Naive B cell (primary cell): Measurements from ENCODE around the gene PROCR. TPM values are rescaled to one million over a fixed set of nuclear protein-coding genes. Genes with fewer than 3 reads are reported as not detected.
"Not testable (repeated sequence)": the region's sequence is repeated elsewhere in the genome, so short reads cannot be mapped to it uniquely, and the experiment has no call there.

Experiments
- ATAC-seq, 2 donors: fragments of 150-1000 bp; cut with Tn5 transposase; 2 replicates each; pipeline ENCODE4 v1.10.0; 2021; ENCODE audit warnings: low read depth in 2 of 2, mild to moderate bottlenecking in 2 of 2, moderate library complexity in 2 of 2
- DNase-seq: peaks from one replicate; pipeline ENCODE4 v3.0.0; 2022
- H3K27ac Mint-ChIP-seq, 6 donors: one replicate each; pipeline ENCODE4 v1.8.0; 2020 to 2022; ENCODE audit warnings: mild to moderate bottlenecking in 6 of 6, mixed read lengths in 6 of 6, moderate library complexity in 5 of 6, inconsistent platforms in 2 of 6
- H3K27me3 Mint-ChIP-seq, 3 donors: one replicate each; pipeline ENCODE4 v1.8.0; 2021 to 2022; ENCODE audit warnings: mixed read lengths in 3 of 3, mild to moderate bottlenecking in 1 of 3
- H3K36me3 Mint-ChIP-seq, 2 donors: one replicate each; pipeline ENCODE4 v1.8.0; 2020 to 2022; ENCODE audit warnings: mixed read lengths in 2 of 2, inconsistent platforms in 1 of 2, mild to moderate bottlenecking in 1 of 2
- H3K4me1 Mint-ChIP-seq, 3 donors: one replicate each; pipeline ENCODE4 v1.8.0; 2020 to 2022; ENCODE audit warnings: mixed read lengths in 3 of 3, inconsistent platforms in 1 of 3, mild to moderate bottlenecking in 1 of 3, moderate library complexity in 1 of 3
- H3K4me3 Mint-ChIP-seq, 8 donors: one replicate each; pipeline ENCODE4 v1.8.0; 2020 to 2022; ENCODE audit warnings: mild to moderate bottlenecking in 8 of 8, mixed read lengths in 8 of 8, moderate library complexity in 8 of 8, inconsistent platforms in 2 of 8
- H3K9me3 Mint-ChIP-seq, 7 donors: one replicate each; pipeline ENCODE4 v1.8.0; 2020 to 2022; ENCODE audit warnings: mixed read lengths in 7 of 7, mild to moderate bottlenecking in 5 of 7, inconsistent platforms in 2 of 7, moderate library complexity in 1 of 7
- polyA plus RNA-seq, 6 donors: library from polyadenylated mRNA; unstranded; fragments of 300-500 nt; fragmentation: Illumina TruSeq; gene quantifications; one replicate each; pipeline ENCODE4 v1.2.3, GENCODE V29; 2021; ENCODE audit warnings: low read depth in 6 of 6

The PROCR gene
- polyA plus RNA-seq, 6 donors from 2014 or later, result not detected

- Mint-ChIP-seq H3K27ac (no peak overlapping the region), H3K4me3 (no peak overlapping the region), H3K4me1 (no peaks in the 10 kb centered on the region), H3K9me3 (peaks cover 0 to 20% (median 12%) of the 10 kb centered on the region in 7 donors), H3K36me3 (peaks cover 28 to 39% of the 10 kb centered on the region in 2 donors), H3K27me3 (no peaks in the 10 kb centered on the region)
- DNase-seq (no peak), ATAC-seq (no peak)
Measured at GRCh38 chr20:35191419-35192117, 19.7 kb downstream of the PROCR start.

- H3K9me3 Mint-ChIP-seq, result peaks cover 0 to 27% (median 18%) of the 10 kb centered on the region in 7 donors
- ATAC-seq (no peak), DNase-seq (no peak)
- H3K36me3 Mint-ChIP-seq, result peaks cover 34 to 39% of the 10 kb centered on the region in 2 donors
- no peaks in the 10 kb centered on the region for H3K4me1 Mint-ChIP-seq
- no peaks in the 10 kb centered on the region for H3K27me3 Mint-ChIP-seq
- H3K4me3 Mint-ChIP-seq, result no peak overlapping the region
- H3K27ac Mint-ChIP-seq, result no peak overlapping the region
Measured at GRCh38 chr20:35192118-35192872, 20.4 kb downstream of the PROCR start.

- DNase-seq, H3K27me3 Mint-ChIP-seq, H3K27ac Mint-ChIP-seq, H3K4me1 Mint-ChIP-seq, ATAC-seq, H3K4me3 Mint-ChIP-seq: not testable (repeated sequence)
- Mint-ChIP-seq H3K9me3 (peaks cover 0 to 29% (median 19%) of the 10 kb centered on the region in 7 donors), H3K36me3 (peaks cover 34 to 39% of the 10 kb centered on the region in 2 donors)
Measured at GRCh38 chr20:35193031-35193791, 21.3 kb downstream of the PROCR start.

- H3K9me3 Mint-ChIP-seq, result peaks cover 0 to 30% (median 24%) of the 10 kb centered on the region in 7 donors
- no peaks in the 10 kb centered on the region for H3K4me1 Mint-ChIP-seq
- H3K27me3 Mint-ChIP-seq, result no peaks in the 10 kb centered on the region
- ATAC-seq (no peak), DNase-seq (no peak)
- H3K36me3 Mint-ChIP-seq, result peaks cover 18 to 28% of the 10 kb centered on the region in 2 donors
- H3K27ac Mint-ChIP-seq, result no peak overlapping the region
- no peak overlapping the region for H3K4me3 Mint-ChIP-seq
Measured at GRCh38 chr20:35196313-35196712, 24.4 kb downstream of the PROCR start.

GRCh38 chr20:35199740-35200139, 27.9 kb downstream of the PROCR start:
- H3K4me1 Mint-ChIP-seq, result no peaks in the 10 kb centered on the region
- H3K36me3 Mint-ChIP-seq, result peaks cover under 1 to 22% of the 10 kb centered on the region in 2 donors
- ATAC-seq (no peak), DNase-seq (no peak)
- H3K27ac Mint-ChIP-seq, result no peak overlapping the region
- H3K9me3 Mint-ChIP-seq, result peaks cover 0 to 26% (median 22%) of the 10 kb centered on the region in 7 donors
- no peaks in the 10 kb centered on the region for H3K27me3 Mint-ChIP-seq
- no peak overlapping the region for H3K4me3 Mint-ChIP-seq

GRCh38 chr20:35200267-35200666, 28.4 kb downstream of the PROCR start:
- ATAC-seq (no peak), DNase-seq (no peak)
- Mint-ChIP-seq H3K27ac (no peak overlapping the region), H3K9me3 (peaks cover 0 to 24% (median 19%) of the 10 kb centered on the region in 7 donors), H3K36me3 (peaks cover 0 to 18% of the 10 kb centered on the region in 2 donors), H3K27me3 (no peaks in the 10 kb centered on the region), H3K4me1 (no peaks in the 10 kb centered on the region), H3K4me3 (no peak overlapping the region)

- not testable (repeated sequence) for DNase-seq, ATAC-seq, H3K4me3 Mint-ChIP-seq, H3K27ac Mint-ChIP-seq, H3K4me1 Mint-ChIP-seq, H3K27me3 Mint-ChIP-seq
- Mint-ChIP-seq H3K9me3 (peaks cover 0 to 21% (median 14%) of the 10 kb centered on the region in 7 donors), H3K36me3 (peaks cover 0 to 16% of the 10 kb centered on the region in 2 donors)
Measured at GRCh38 chr20:35201467-35201866, 29.6 kb downstream of the PROCR start.

- no peak for DNase-seq
- Mint-ChIP-seq H3K4me3 (no peak overlapping the region), H3K36me3 (no peaks in the 10 kb centered on the region), H3K27ac (peak overlapping the region in 1 of 6 donors; percentile 12), H3K27me3 (no peaks in the 10 kb centered on the region), H3K9me3 (no peaks in the 10 kb centered on the region), H3K4me1 (no peaks in the 10 kb centered on the region)
- ATAC-seq, result no peak
Measured at GRCh38 chr20:35206802-35207201, 34.9 kb downstream of the PROCR start.

- H3K36me3 Mint-ChIP-seq, result no peaks in the 10 kb centered on the region
- no peaks in the 10 kb centered on the region for H3K4me1 Mint-ChIP-seq
- no peak overlapping the region for H3K4me3 Mint-ChIP-seq
- DNase-seq (peak; percentile 67), ATAC-seq (peak; percentile 78 to 91)
- no peaks in the 10 kb centered on the region for H3K9me3 Mint-ChIP-seq
- H3K27me3 Mint-ChIP-seq, result no peaks in the 10 kb centered on the region
- H3K27ac Mint-ChIP-seq, result no peak overlapping the region
Measured at GRCh38 chr20:35207950-35208611, 36.2 kb downstream of the PROCR start.

GRCh38 chr20:35215066-35215956, 43.4 kb downstream of the PROCR start:
- Mint-ChIP-seq H3K36me3 (peaks cover 10 to 16% of the 10 kb centered on the region in 2 donors), H3K27me3 (no peaks in the 10 kb centered on the region), H3K4me3 (no peak overlapping the region), H3K4me1 (no peaks in the 10 kb centered on the region), H3K27ac (no peak overlapping the region), H3K9me3 (no peaks in the 10 kb centered on the region)
- DNase-seq, result no peak
- no peak for ATAC-seq

- Mint-ChIP-seq H3K4me3 (no peak overlapping the region), H3K4me1 (no peaks in the 10 kb centered on the region), H3K9me3 (no peaks in the 10 kb centered on the region), H3K27me3 (no peaks in the 10 kb centered on the region), H3K36me3 (peaks cover 10 to 16% of the 10 kb centered on the region in 2 donors), H3K27ac (peak overlapping the region in 1 of 6 donors; percentile 67)
- no peak for DNase-seq
- ATAC-seq, result no peak
Measured at GRCh38 chr20:35216541-35216940, 44.7 kb downstream of the PROCR start.

GRCh38 chr20:35223941-35224340, 52.1 kb downstream of the PROCR start:
- Mint-ChIP-seq H3K9me3 (peaks cover 0 to 8% (median 0%) of the 10 kb centered on the region in 7 donors), H3K4me1 (peaks cover 4 to 15% (median 8%) of the 10 kb centered on the region in 3 donors), H3K27me3 (peaks cover 27 to 38% (median 37%) of the 10 kb centered on the region in 3 donors), H3K4me3 (no peak overlapping the region), H3K27ac (no peak overlapping the region), H3K36me3 (peaks cover 2 to 19% of the 10 kb centered on the region in 2 donors)
- ATAC-seq (no peak), DNase-seq (no peak)
